ENCODE data around the gene ARIH1. TPM values are rescaled to one million over a fixed set of nuclear protein-coding genes. Genes with fewer than 3 reads are reported as not detected.

Gene ARIH1
- total RNA-seq, 2 experiments from 2014 or later: 152 to 160 TPM

- H3K4me1 Mint-ChIP-seq: peaks cover 9% of the 10 kb centered on the region
- DNase-seq: no peak
- H3K4me3 Mint-ChIP-seq: no peak overlapping the region
- H3K27ac Mint-ChIP-seq: no peak overlapping the region
- H3K9me3 Mint-ChIP-seq: peaks cover 3% of the 10 kb centered on the region
- H3K36me3 Mint-ChIP-seq: peaks cover 33% of the 10 kb centered on the region
- H3K27me3 Mint-ChIP-seq: no peaks in the 10 kb centered on the region
These were observed 71.0 kb downstream of the ARIH1 start for GRCh38 chr15:72545156-72545555.

- peak overlapping the region; percentile 59 for H3K27ac Mint-ChIP-seq
- H3K4me1 Mint-ChIP-seq: peaks cover 28% of the 10 kb centered on the region
- no peaks in the 10 kb centered on the region for H3K9me3 Mint-ChIP-seq
- H3K36me3 Mint-ChIP-seq: peaks cover 30% of the 10 kb centered on the region
- peak; percentile 23 for DNase-seq
- no peaks in the 10 kb centered on the region for H3K27me3 Mint-ChIP-seq
- no peak overlapping the region for H3K4me3 Mint-ChIP-seq
These were observed 80.6 kb downstream of the ARIH1 start for GRCh38 chr15:72554471-72555425.

DNA sequence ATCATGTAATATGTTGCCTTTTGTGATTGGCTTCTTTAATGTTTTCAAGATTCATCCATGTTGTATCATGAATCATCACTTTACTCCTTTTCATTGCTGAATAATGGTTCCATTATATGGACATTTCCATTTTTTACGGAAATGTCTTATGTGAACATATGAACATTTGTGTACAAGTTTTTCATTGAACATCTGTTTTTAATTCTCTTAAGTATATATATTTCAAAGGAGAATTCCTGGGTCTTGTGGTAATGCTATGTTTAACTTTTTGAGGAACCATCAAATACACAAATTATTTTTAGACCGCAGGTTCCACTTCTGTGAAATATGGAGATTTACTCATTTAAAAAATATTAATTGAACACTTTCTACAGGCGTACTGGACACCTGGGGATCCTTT, 85.7 kb downstream of the ARIH1 start:
- H3K27me3 Mint-ChIP-seq: no peaks in the 10 kb centered on the region
- peaks cover 30% of the 10 kb centered on the region for H3K4me1 Mint-ChIP-seq
- H3K9me3 Mint-ChIP-seq: no peaks in the 10 kb centered on the region
- no peak for DNase-seq
- no peak overlapping the region for H3K4me3 Mint-ChIP-seq
- H3K36me3 Mint-ChIP-seq: peaks cover 48% of the 10 kb centered on the region
- no peak overlapping the region for H3K27ac Mint-ChIP-seq

- no peaks in the 10 kb centered on the region for H3K27me3 Mint-ChIP-seq
- peak overlapping the region; percentile 14 for H3K27ac Mint-ChIP-seq
- no peak for DNase-seq
- peaks cover 26% of the 10 kb centered on the region for H3K4me1 Mint-ChIP-seq
- H3K4me3 Mint-ChIP-seq: no peak overlapping the region
- H3K36me3 Mint-ChIP-seq: peaks cover 42% of the 10 kb centered on the region
- H3K9me3 Mint-ChIP-seq: no peaks in the 10 kb centered on the region
These were observed 86.3 kb downstream of the ARIH1 start for GRCh38 chr15:72560458-72560857.

- H3K4me3 Mint-ChIP-seq: no peak overlapping the region
- H3K4me1 Mint-ChIP-seq: peaks cover 19% of the 10 kb centered on the region
- H3K27ac Mint-ChIP-seq: no peak overlapping the region
- DNase-seq: no peak
- no peaks in the 10 kb centered on the region for H3K9me3 Mint-ChIP-seq
- no peaks in the 10 kb centered on the region for H3K27me3 Mint-ChIP-seq
- peaks cover 31% of the 10 kb centered on the region for H3K36me3 Mint-ChIP-seq
These were observed 88.3 kb downstream of the ARIH1 start for GRCh38 chr15:72562386-72562785.

- DNase-seq: no peak
- no peak overlapping the region for H3K4me3 Mint-ChIP-seq
- no peak overlapping the region for H3K27ac Mint-ChIP-seq
- peaks cover 31% of the 10 kb centered on the region for H3K36me3 Mint-ChIP-seq
- H3K27me3 Mint-ChIP-seq: no peaks in the 10 kb centered on the region
- H3K4me1 Mint-ChIP-seq: peaks cover 19% of the 10 kb centered on the region
- no peaks in the 10 kb centered on the region for H3K9me3 Mint-ChIP-seq
These were observed 88.7 kb downstream of the ARIH1 start for GRCh38 chr15:72562878-72563277.

GRCh38 chr15:72564091-72564490, 90.0 kb downstream of the ARIH1 start:
- no peaks in the 10 kb centered on the region for H3K9me3 Mint-ChIP-seq
- H3K27me3 Mint-ChIP-seq: no peaks in the 10 kb centered on the region
- H3K36me3 Mint-ChIP-seq: peaks cover 26% of the 10 kb centered on the region
- H3K4me1 Mint-ChIP-seq: peaks cover 14% of the 10 kb centered on the region
- H3K27ac Mint-ChIP-seq: no peak overlapping the region
- no peak overlapping the region for H3K4me3 Mint-ChIP-seq
- no peak for DNase-seq

DNA sequence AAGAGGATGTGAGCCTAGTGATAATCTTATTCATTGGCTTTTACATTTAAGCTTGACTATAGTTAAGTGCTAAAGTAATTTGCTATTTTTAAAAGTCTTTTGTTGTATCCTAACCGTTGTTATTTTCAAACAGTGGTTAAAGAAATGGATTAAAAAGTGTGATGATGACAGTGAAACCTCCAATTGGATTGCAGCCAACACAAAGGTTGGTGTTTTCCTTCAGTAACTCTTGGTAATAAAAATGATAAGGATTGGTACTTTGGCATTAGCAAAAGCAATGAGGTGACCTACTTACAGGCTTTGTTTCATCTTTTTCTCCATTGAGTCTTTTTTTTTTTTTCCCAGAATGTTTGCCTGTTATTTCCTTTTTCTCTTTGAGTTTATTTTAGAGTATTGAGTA, 92.8 kb downstream of the ARIH1 start:
- no peak overlapping the region for H3K4me3 Mint-ChIP-seq
- peaks cover 23% of the 10 kb centered on the region for H3K36me3 Mint-ChIP-seq
- no peaks in the 10 kb centered on the region for H3K9me3 Mint-ChIP-seq
- H3K27ac Mint-ChIP-seq: no peak overlapping the region
- no peaks in the 10 kb centered on the region for H3K27me3 Mint-ChIP-seq
- DNase-seq: no peak
- H3K4me1 Mint-ChIP-seq: peaks cover 7% of the 10 kb centered on the region

GRCh38 chr15:72570059-72570458, 95.9 kb downstream of the ARIH1 start:
- H3K36me3 Mint-ChIP-seq: peaks cover 9% of the 10 kb centered on the region
- no peaks in the 10 kb centered on the region for H3K4me1 Mint-ChIP-seq
- DNase-seq: no peak
- no peak overlapping the region for H3K27ac Mint-ChIP-seq
- H3K4me3 Mint-ChIP-seq: no peak overlapping the region
- H3K27me3 Mint-ChIP-seq: no peaks in the 10 kb centered on the region
- no peaks in the 10 kb centered on the region for H3K9me3 Mint-ChIP-seq

GRCh38 chr15:72579814-72580213, 105.7 kb downstream of the ARIH1 start:
- Mint-ChIP-seq H3K9me3 (peaks cover 1% of the 10 kb centered on the region), H3K36me3 (peaks cover 30% of the 10 kb centered on the region), H3K4me1 (peaks cover 3% of the 10 kb centered on the region), H3K27ac (no peak overlapping the region), H3K4me3 (no peak overlapping the region), H3K27me3 (no peaks in the 10 kb centered on the region)
- no peak for DNase-seq

DNA sequence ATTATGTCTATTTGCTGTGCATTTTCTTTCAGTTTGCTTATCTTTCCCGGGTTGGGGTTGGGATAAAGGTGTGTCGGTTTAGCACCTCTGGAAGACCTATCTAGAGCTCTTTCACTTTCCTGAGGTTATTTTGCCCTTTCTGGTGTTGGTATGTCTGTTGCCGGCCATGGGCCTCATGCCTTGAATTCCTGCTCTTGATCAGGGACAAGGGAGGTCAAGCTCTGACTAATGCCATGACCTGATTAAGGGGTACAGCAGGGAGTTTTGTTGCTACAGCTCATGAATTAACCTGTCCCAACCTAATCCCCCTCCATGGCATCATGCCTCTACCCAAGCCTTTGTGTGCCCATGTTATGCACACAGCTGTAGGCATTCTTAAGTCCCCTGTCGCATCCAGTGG, 109.9 kb downstream of the ARIH1 start:
- H3K27me3 Mint-ChIP-seq: no peaks in the 10 kb centered on the region
- H3K27ac Mint-ChIP-seq: peak overlapping the region; percentile 60
- no peak for DNase-seq
- H3K4me1 Mint-ChIP-seq: peaks cover 6% of the 10 kb centered on the region
- peaks cover 21% of the 10 kb centered on the region for H3K36me3 Mint-ChIP-seq
- H3K4me3 Mint-ChIP-seq: no peak overlapping the region
- H3K9me3 Mint-ChIP-seq: peaks cover under 1% of the 10 kb centered on the region

- H3K27me3 Mint-ChIP-seq: no peaks in the 10 kb centered on the region
- no peak overlapping the region for H3K27ac Mint-ChIP-seq
- peaks cover 6% of the 10 kb centered on the region for H3K4me1 Mint-ChIP-seq
- H3K9me3 Mint-ChIP-seq: no peaks in the 10 kb centered on the region
- H3K36me3 Mint-ChIP-seq: peaks cover 17% of the 10 kb centered on the region
- no peak overlapping the region for H3K4me3 Mint-ChIP-seq
- no peak for DNase-seq
These were observed 110.9 kb downstream of the ARIH1 start for GRCh38 chr15:72585025-72585424.

DNA sequence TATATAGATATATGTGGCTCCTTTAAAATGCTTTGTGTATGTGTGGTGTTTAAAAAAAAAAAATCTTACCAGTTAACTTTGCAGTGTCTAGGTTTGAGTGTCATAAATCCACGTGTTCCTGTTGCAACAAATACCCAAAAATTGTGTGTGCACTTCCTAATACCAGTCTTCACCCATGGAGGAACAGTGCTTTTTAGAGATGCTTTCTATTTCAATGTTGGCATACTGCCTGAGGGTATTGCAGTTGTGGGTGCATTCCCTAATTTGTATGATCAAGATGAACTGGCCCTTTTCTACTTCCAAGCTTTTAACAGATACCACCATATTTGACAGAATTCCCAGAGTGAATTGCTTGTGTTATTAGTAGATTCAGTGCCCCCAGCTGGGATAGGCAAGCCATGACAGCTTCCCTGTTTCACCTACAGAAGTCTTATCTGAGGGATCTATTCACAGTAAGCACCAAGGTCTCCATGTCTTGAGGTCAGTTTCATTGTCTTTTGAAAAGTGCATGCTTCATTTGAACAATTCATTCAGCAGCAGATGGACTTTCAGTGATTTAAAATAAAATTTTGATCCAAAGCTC, 111.4 kb downstream of the ARIH1 start:
- no peak for DNase-seq
- no peaks in the 10 kb centered on the region for H3K27me3 Mint-ChIP-seq
- no peak overlapping the region for H3K4me3 Mint-ChIP-seq
- peaks cover 6% of the 10 kb centered on the region for H3K4me1 Mint-ChIP-seq
- peaks cover 17% of the 10 kb centered on the region for H3K36me3 Mint-ChIP-seq
- no peaks in the 10 kb centered on the region for H3K9me3 Mint-ChIP-seq
- H3K27ac Mint-ChIP-seq: no peak overlapping the region

DNA sequence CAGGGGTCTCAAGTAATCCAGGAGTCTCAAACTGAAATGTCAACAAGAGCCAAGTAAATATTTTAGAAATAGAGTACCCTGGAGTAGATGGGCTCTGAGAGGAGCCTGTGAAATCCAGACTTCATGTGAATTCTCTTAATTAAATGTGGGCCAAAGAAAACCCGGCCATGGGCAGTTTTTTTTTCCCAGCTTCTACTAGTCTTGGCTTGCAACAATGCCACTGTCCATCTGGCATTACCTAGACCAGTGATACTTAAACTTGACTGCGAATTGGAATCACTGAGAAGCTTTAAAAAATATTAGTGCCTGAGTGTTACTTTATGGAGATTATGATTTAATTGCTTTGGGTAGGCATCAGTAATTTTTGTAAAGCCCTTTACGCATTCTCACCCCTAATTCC, 114.0 kb downstream of the ARIH1 start:
- Mint-ChIP-seq H3K4me3 (no peak overlapping the region), H3K4me1 (peaks cover 6% of the 10 kb centered on the region), H3K9me3 (no peaks in the 10 kb centered on the region), H3K36me3 (peaks cover 17% of the 10 kb centered on the region), H3K27ac (no peak overlapping the region), H3K27me3 (no peaks in the 10 kb centered on the region)
- no peak for DNase-seq

GRCh38 chr15:72590427-72590826, 116.3 kb downstream of the ARIH1 start:
- no peaks in the 10 kb centered on the region for H3K9me3 Mint-ChIP-seq
- peaks cover 2% of the 10 kb centered on the region for H3K4me1 Mint-ChIP-seq
- no peak overlapping the region for H3K4me3 Mint-ChIP-seq
- H3K36me3 Mint-ChIP-seq: peaks cover 10% of the 10 kb centered on the region
- no peak overlapping the region for H3K27ac Mint-ChIP-seq
- H3K27me3 Mint-ChIP-seq: no peaks in the 10 kb centered on the region
- DNase-seq: no peak

DNA sequence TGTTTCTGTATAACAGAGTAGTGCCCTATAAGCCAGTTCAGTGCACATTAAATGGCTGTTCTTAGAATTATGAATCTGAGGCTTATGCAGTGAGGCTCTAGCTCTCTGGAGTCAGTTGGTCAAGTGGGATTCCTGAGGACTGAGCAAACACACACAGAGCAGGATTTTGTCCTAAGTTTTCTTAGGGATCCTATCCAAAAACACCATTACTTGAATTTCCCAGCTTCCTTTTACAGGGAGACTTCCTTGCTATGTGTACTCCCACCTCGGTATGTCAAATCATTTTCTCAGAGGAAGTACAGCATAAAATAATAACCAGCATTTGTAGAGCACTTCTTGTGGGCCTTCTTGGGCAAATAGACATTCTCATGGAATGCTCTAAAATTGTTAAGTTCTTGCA, 117.2 kb downstream of the ARIH1 start:
- Mint-ChIP-seq H3K4me1 (no peaks in the 10 kb centered on the region), H3K27me3 (no peaks in the 10 kb centered on the region), H3K27ac (no peak overlapping the region), H3K4me3 (no peak overlapping the region), H3K9me3 (no peaks in the 10 kb centered on the region), H3K36me3 (peaks cover 5% of the 10 kb centered on the region)
- no peak for DNase-seq

All from activated naive CD8-positive, alpha-beta T cell treated with anti-CD3 and anti-CD28 coated beads for 36 hours (primary cell).